GM12864 (cell line): Measurements from ENCODE around the gene POLR2F.

ENCODE experiments used
- DNase-seq: peaks from one replicate; pipeline ENCODE4 v3.0.0-alpha.2; 2011; ENCODE audit warnings: low read depth
- H3K4me3 ChIP-seq: 2 replicates; pipeline ENCODE4 v1.5.1; 2011; ENCODE audit warnings: mild to moderate bottlenecking, low read depth, low read length, control low read depth
- CTCF ChIP-seq: IDR thresholded peaks from 2 replicates; pipeline ENCODE4 v1.5.1; 2011; ENCODE audit warnings: low read depth, mild to moderate bottlenecking, moderate library complexity, low read length, control low read depth, inconsistent platforms; ENCODE audit errors: missing control alignments

The POLR2F gene

GRCh38 chr22:37953437-37954179 is at the start of gene POLR2F, which contains the start of gene C22orf23:
POLR2F (plus strand) TSS chr22:37953699; CDS start chr22:37953788, 89 bp downstream.
C22orf23 (minus strand) TSS chr22:37953601; CDS start chr22:37953149, 452 bp downstream.
- DNase-seq, result peak; percentile 86
- no peak for TF ChIP-seq CTCF
- H3K4me3 ChIP-seq, result peak within 1 kb of the TSS; percentile 81

- peak overlapping the region; percentile 70; the same call in 1 of the 2 replicates for H3K4me3 ChIP-seq
- TF ChIP-seq CTCF, result no peak
- no peak for DNase-seq
These were observed 48.6 kb upstream of the POLR2F start for GRCh38 chr22:37904572-37905533.

- H3K4me3 ChIP-seq, result peak within 1 kb of the TSS; percentile 70
- no peak for DNase-seq
- TF ChIP-seq CTCF, result peak; percentile 29
These were observed 47.8 kb upstream of the POLR2F start, which contains the start of gene MICALL1 for GRCh38 chr22:37905534-37906363. MICALL1 (plus strand) TSS chr22:37906297; CDS start chr22:37906423, 126 bp downstream.

- no peak for TF ChIP-seq CTCF
- peak overlapping the region; percentile 70 for H3K4me3 ChIP-seq
- DNase-seq, result no peak
These were observed 47.0 kb upstream of the POLR2F start for GRCh38 chr22:37906364-37907008.

GRCh38 chr22:37907036-37907954 is 46.2 kb upstream of the POLR2F start:
- no peak for DNase-seq
- H3K4me3 ChIP-seq, result peak overlapping the region; percentile 70
- TF ChIP-seq CTCF, result no peak
